ENCODE results near the gene COL5A2. TPM values are rescaled to one million over a fixed set of nuclear protein-coding genes. Genes with fewer than 3 reads are reported as not detected.
A peak's percentile ranks its signal among the peaks of the same experiment; 100 is the strongest.

Gene COL5A2
- polyA plus RNA-seq, 1 donor (not counting 4 experiments of a cell fraction or from before 2014, with no cell fraction given), result 7.2 TPM

- no peak for TF ChIP-seq EZH2 (IDR thresholded peaks at IDR 0.05; ENCODE audit: low read length)
- TF ChIP-seq, protein P1, sequence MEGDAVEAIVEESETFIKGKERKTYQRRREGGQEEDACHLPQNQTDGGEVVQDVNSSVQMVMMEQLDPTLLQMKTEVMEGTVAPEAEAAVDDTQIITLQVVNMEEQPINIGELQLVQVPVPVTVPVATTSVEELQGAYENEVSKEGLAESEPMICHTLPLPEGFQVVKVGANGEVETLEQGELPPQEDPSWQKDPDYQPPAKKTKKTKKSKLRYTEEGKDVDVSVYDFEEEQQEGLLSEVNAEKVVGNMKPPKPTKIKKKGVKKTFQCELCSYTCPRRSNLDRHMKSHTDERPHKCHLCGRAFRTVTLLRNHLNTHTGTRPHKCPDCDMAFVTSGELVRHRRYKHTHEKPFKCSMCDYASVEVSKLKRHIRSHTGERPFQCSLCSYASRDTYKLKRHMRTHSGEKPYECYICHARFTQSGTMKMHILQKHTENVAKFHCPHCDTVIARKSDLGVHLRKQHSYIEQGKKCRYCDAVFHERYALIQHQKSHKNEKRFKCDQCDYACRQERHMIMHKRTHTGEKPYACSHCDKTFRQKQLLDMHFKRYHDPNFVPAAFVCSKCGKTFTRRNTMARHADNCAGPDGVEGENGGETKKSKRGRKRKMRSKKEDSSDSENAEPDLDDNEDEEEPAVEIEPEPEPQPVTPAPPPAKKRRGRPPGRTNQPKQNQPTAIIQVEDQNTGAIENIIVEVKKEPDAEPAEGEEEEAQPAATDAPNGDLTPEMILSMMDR (optimal IDR thresholded peaks at IDR 0.05 in 1 of 3, IDR thresholded peaks at IDR 0.05 in 1 of 3, conservative IDR thresholded peaks at IDR 0.05 in 1 of 3; ENCODE audit: extremely low read depth in 1 of 3, insufficient read depth in 2 of 3, low read length in 3 of 3), result no peak
- dilution Hi-C loops (cut with MboI; ENCODE audit: extremely low pct_ligation_motif_present, low sequenced_read_pairs), result no loop called here
- H4K20me1 ChIP-seq (ENCODE audit: control insufficient read depth, extremely low read depth, insufficient read depth, low read length), result no peaks in the 10 kb centered on the region
- FAIRE-seq, result no peak
- no peak overlapping the region for H3K9ac ChIP-seq (ENCODE audit: control insufficient read depth, extremely low read depth, insufficient read depth, low read length)
- no peak overlapping the region for H3K27ac ChIP-seq (ENCODE audit: control insufficient read depth, insufficient read depth, low read length)
- no peak overlapping the region for H3K4me2 ChIP-seq (ENCODE audit: control insufficient read depth, extremely low read depth, insufficient read depth, low read depth, low read length)
- no peaks in the 10 kb centered on the region for H3K9me3 ChIP-seq (ENCODE audit: control insufficient read depth, low read depth, low read length)
- H3K79me2 ChIP-seq (ENCODE audit: control insufficient read depth, insufficient read depth, low read length), result no peaks in the 10 kb centered on the region
- no peaks in the 10 kb centered on the region for H3K9me1 ChIP-seq (ENCODE audit: control insufficient read depth, extremely low read depth, insufficient read depth, low read length)
- DNase-seq (ENCODE audit: low read depth, low spot score), result no peak
- H2AFZ ChIP-seq (ENCODE audit: control insufficient read depth, low read length), result no peak overlapping the region
- H3K4me3 ChIP-seq (ENCODE audit: control insufficient read depth in 2 of 3, extremely low read depth in 1 of 3, insufficient read depth in 2 of 3, low read depth in 1 of 3, low read length in 3 of 3), result no peak overlapping the region
- no peaks in the 10 kb centered on the region for H3K27me3 ChIP-seq (ENCODE audit: control insufficient read depth, extremely low read depth, insufficient read depth, low read length)
- H3K36me3 ChIP-seq (ENCODE audit: control insufficient read depth in 2 of 2, extremely low read depth in 1 of 2, insufficient read depth in 2 of 2, low read length in 2 of 2), result no peaks in the 10 kb centered on the region
- H3K4me1 ChIP-seq (ENCODE audit: control insufficient read depth, extremely low read depth, insufficient read depth, low read length), result no peaks in the 10 kb centered on the region
Observed at GRCh38 chr2:189147989-189148388, 31.6 kb downstream of the COL5A2 start.

- no peak overlapping the region for H3K4me3 ChIP-seq (ENCODE audit: control insufficient read depth in 2 of 3, extremely low read depth in 1 of 3, insufficient read depth in 2 of 3, low read depth in 1 of 3, low read length in 3 of 3)
- FAIRE-seq, result peak; percentile 58
- H3K27ac ChIP-seq (ENCODE audit: control insufficient read depth, insufficient read depth, low read length), result no peak overlapping the region
- dilution Hi-C loops (cut with MboI; ENCODE audit: extremely low pct_ligation_motif_present, low sequenced_read_pairs), result no loop called here
- H2AFZ ChIP-seq (ENCODE audit: control insufficient read depth, low read length), result no peak overlapping the region
- H3K9me3 ChIP-seq (ENCODE audit: control insufficient read depth, low read depth, low read length), result no peaks in the 10 kb centered on the region
- H3K27me3 ChIP-seq (ENCODE audit: control insufficient read depth, extremely low read depth, insufficient read depth, low read length), result no peaks in the 10 kb centered on the region
- no peak for DNase-seq (ENCODE audit: low read depth, low spot score)
- no peak overlapping the region for H3K9ac ChIP-seq (ENCODE audit: control insufficient read depth, extremely low read depth, insufficient read depth, low read length)
- no peaks in the 10 kb centered on the region for H4K20me1 ChIP-seq (ENCODE audit: control insufficient read depth, extremely low read depth, insufficient read depth, low read length)
- no peaks in the 10 kb centered on the region for H3K36me3 ChIP-seq (ENCODE audit: control insufficient read depth in 2 of 2, extremely low read depth in 1 of 2, insufficient read depth in 2 of 2, low read length in 2 of 2)
- TF ChIP-seq, protein P1 (optimal IDR thresholded peaks at IDR 0.05 in 1 of 3, IDR thresholded peaks at IDR 0.05 in 1 of 3, conservative IDR thresholded peaks at IDR 0.05 in 1 of 3; ENCODE audit: extremely low read depth in 1 of 3, insufficient read depth in 2 of 3, low read length in 3 of 3), result no peak
- TF ChIP-seq EZH2 (IDR thresholded peaks at IDR 0.05; ENCODE audit: low read length), result no peak
- no peak overlapping the region for H3K4me2 ChIP-seq (ENCODE audit: control insufficient read depth, extremely low read depth, insufficient read depth, low read depth, low read length)
- H3K9me1 ChIP-seq (ENCODE audit: control insufficient read depth, extremely low read depth, insufficient read depth, low read length), result no peaks in the 10 kb centered on the region
- H3K4me1 ChIP-seq (ENCODE audit: control insufficient read depth, extremely low read depth, insufficient read depth, low read length), result no peaks in the 10 kb centered on the region
- H3K79me2 ChIP-seq (ENCODE audit: control insufficient read depth, insufficient read depth, low read length), result no peaks in the 10 kb centered on the region
Observed at GRCh38 chr2:189147361-189147760, 32.2 kb downstream of the COL5A2 start.
